GM12864 (cell line): Measurements from ENCODE around the gene KCNJ11.
A peak's percentile ranks its signal among the peaks of the same experiment; 100 is the strongest.

Experiments
- DNase-seq: peaks from one replicate; pipeline ENCODE4 v3.0.0-alpha.2; 2011; ENCODE audit warnings: low read depth
- H3K4me3 ChIP-seq: 2 replicates; pipeline ENCODE4 v1.5.1; 2011; ENCODE audit warnings: mild to moderate bottlenecking, low read depth, low read length, control low read depth
- TF ChIP-seq, protein P1 (sequence below): IDR thresholded peaks from 2 replicates; pipeline ENCODE4 v1.5.1; 2011; ENCODE audit warnings: low read depth, mild to moderate bottlenecking, moderate library complexity, low read length, control low read depth, inconsistent platforms; ENCODE audit errors: missing control alignments

The KCNJ11 gene

DNA sequence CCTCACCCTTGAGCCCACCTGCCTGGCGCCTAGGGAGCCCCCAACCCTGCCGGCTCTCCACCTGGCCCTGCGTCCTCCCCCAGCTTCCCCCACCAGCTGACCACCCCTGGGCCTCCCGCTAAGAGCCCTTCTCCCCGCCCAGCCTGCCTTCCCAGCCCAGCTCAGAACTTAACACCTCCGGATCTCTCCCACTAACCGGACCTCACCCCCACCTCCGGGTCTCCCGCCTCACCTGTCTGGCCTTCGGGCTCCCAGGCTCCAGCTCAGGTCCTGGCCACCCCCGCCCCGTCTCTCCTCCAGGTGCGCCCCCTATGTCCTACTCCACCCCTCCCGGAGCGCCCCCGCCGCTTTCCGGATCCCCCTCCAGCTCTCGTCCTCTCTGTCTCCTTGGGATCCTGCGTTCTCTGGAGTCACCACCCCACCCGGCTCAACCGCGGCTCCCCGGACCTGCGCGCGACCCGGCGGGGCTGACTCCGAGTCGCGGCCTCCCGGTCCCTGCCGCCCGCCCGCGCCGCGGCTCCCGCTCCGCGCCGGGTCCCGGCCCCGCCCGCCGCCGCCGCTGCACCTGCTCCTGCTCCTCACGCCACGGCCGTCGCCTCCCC lies at the start of gene KCNJ11:
Gene KCNJ11, minus strand, starts transcription at position 51 of the 602 bp plus-strand sequence. CDS start 568 bp downstream, outside the sequence.
- peak within 1 kb of the TSS; percentile 41 for H3K4me3 ChIP-seq
- DNase-seq = no peak
- TF ChIP-seq, protein P1, sequence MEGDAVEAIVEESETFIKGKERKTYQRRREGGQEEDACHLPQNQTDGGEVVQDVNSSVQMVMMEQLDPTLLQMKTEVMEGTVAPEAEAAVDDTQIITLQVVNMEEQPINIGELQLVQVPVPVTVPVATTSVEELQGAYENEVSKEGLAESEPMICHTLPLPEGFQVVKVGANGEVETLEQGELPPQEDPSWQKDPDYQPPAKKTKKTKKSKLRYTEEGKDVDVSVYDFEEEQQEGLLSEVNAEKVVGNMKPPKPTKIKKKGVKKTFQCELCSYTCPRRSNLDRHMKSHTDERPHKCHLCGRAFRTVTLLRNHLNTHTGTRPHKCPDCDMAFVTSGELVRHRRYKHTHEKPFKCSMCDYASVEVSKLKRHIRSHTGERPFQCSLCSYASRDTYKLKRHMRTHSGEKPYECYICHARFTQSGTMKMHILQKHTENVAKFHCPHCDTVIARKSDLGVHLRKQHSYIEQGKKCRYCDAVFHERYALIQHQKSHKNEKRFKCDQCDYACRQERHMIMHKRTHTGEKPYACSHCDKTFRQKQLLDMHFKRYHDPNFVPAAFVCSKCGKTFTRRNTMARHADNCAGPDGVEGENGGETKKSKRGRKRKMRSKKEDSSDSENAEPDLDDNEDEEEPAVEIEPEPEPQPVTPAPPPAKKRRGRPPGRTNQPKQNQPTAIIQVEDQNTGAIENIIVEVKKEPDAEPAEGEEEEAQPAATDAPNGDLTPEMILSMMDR = no peak

DNA sequence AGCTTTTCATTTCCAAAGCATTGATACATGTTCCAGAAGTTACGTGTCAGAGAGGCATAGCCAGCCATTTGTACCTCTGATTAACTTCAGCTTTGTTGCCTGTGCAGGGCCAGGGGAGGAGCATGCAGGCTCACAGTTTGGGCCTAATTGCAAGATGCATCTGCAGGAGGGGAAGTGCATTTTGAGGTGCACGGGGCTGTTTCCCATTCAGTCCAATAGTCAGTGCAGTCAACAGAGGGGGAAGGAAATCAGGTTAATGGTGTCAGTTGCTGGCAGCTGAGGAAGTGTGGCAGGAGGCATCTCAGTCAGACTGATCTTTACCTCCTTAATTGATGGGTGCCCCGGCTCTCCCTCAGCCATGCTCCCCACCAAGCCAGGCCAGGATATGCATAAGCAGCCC lies 48.9 kb upstream of the KCNJ11 start:
- no peak for DNase-seq
- TF ChIP-seq, protein P1 = no peak
- H3K4me3 ChIP-seq = no peak overlapping the region

DNA sequence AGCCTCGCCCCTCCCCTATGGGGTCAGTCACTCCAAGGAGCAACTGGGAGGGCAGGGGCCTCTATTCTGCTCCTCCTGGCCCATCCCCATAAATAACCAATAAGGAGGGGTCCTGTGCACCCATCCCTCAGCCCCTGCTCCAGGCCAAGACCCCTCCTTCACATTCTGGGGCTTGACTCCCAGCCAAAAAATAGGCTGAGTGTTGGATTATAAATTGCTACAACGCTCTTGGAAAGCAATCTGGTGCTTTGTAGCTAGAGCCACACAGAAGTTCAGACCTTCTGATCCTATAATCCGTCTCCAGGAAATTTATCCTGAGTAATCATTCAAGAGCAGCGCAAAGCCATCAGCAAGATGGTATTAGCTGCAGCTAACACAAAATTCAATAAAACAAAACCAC lies 45.6 kb upstream of the KCNJ11 start:
- TF ChIP-seq, protein P1 = no peak

GRCh38 chr11:17432002-17432401 lies 43.5 kb upstream of the KCNJ11 start:
- no peak for DNase-seq
- TF ChIP-seq, protein P1 = no peak

More for the DNA sequence above, 45.6 kb upstream of the KCNJ11 start:
- H3K4me3 ChIP-seq = no peak overlapping the region
- no peak for DNase-seq

GRCh38 chr11:17431139-17431538 lies 42.7 kb upstream of the KCNJ11 start:
- TF ChIP-seq, protein P1 = no peak
- DNase-seq = no peak
- no peak overlapping the region for H3K4me3 ChIP-seq

More at GRCh38 chr11:17432002-17432401, 43.5 kb upstream of the KCNJ11 start:
- no peak overlapping the region for H3K4me3 ChIP-seq

DNA sequence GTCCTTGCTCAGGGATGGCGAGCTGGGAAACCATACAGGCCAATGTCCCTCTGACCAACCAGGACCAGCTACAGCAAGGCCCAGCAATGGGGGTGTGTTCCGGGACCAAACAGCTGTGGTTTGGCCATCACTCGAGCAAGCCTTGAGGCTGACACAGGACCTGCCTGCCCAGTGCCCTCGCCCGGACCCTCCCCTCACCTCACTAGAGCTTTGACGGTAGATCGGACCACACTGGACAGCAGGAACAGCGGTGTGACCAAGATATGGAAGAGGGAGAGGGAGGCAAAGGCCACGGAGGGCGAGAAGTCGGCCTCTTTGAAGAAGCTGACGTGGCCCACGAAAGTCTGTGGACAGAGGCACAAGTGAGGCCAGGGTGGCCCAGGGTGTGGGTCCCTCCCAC lies 42.2 kb upstream of the KCNJ11 start:
- TF ChIP-seq, protein P1 = no peak
- no peak overlapping the region for H3K4me3 ChIP-seq
- no peak for DNase-seq

GRCh38 chr11:17428925-17429324 lies 40.5 kb upstream of the KCNJ11 start:
- H3K4me3 ChIP-seq = no peak overlapping the region
- TF ChIP-seq, protein P1 = no peak
- no peak for DNase-seq
